ES-I3 (cell line): ENCODE results near the gene GLB1L2.

ENCODE experiments used
- H3K36me3 ChIP-seq: 2 replicates; pipeline ENCODE4 v1.6.1; 2013; ENCODE audit warnings: mild to moderate bottlenecking, low read length, control low read depth, moderate library complexity; ENCODE audit not compliant: insufficient read depth
- H3K4me1 ChIP-seq: 2 replicates; pipeline ENCODE4 v1.6.1; 2013; ENCODE audit warnings: mild to moderate bottlenecking, control low read depth, low read length; ENCODE audit not compliant: insufficient read depth
- H3K9ac ChIP-seq: 2 replicates; pipeline ENCODE4 v1.6.1; 2013; ENCODE audit warnings: low read depth, mild to moderate bottlenecking, low read length, moderate library complexity
- H3K9me3 ChIP-seq: 2 replicates; pipeline ENCODE4 v1.6.1; 2013; ENCODE audit warnings: mild to moderate bottlenecking, low read length, moderate library complexity; ENCODE audit not compliant: control insufficient read depth, insufficient read depth

GLB1L2 gene

GRCh38 chr11:134362192-134362901, 30.6 kb downstream of the GLB1L2 start:
- Histone ChIP-seq H3K4me1 (no peaks in the 10 kb centered on the region), H3K9ac (no peak overlapping the region)

GRCh38 chr11:134363161-134363560, 31.4 kb downstream of the GLB1L2 start:
- Histone ChIP-seq H3K9me3 (no peaks in the 10 kb centered on the region), H3K36me3 (no peaks in the 10 kb centered on the region), H3K4me1 (no peaks in the 10 kb centered on the region), H3K9ac (no peak overlapping the region)

More at GRCh38 chr11:134362192-134362901, 30.6 kb downstream of the GLB1L2 start:
- Histone ChIP-seq H3K9me3 (no peaks in the 10 kb centered on the region), H3K36me3 (no peaks in the 10 kb centered on the region)

- no peaks in the 10 kb centered on the region for H3K9me3 ChIP-seq
- no peak overlapping the region for H3K9ac ChIP-seq
- H3K4me1 ChIP-seq = no peaks in the 10 kb centered on the region
- no peaks in the 10 kb centered on the region for H3K36me3 ChIP-seq
These were observed 31.8 kb downstream of the GLB1L2 start for GRCh38 chr11:134363592-134363991.

GRCh38 chr11:134364261-134364660, 32.5 kb downstream of the GLB1L2 start:
- no peaks in the 10 kb centered on the region for H3K36me3 ChIP-seq
- H3K9me3 ChIP-seq = no peaks in the 10 kb centered on the region
- H3K9ac ChIP-seq = no peak overlapping the region
- H3K4me1 ChIP-seq = no peaks in the 10 kb centered on the region

- H3K9me3 ChIP-seq = no peaks in the 10 kb centered on the region
- no peaks in the 10 kb centered on the region for H3K36me3 ChIP-seq
- no peaks in the 10 kb centered on the region for H3K4me1 ChIP-seq
- H3K9ac ChIP-seq = no peak overlapping the region
These were observed 33.5 kb downstream of the GLB1L2 start for GRCh38 chr11:134365011-134365925.

- H3K9ac ChIP-seq = no peak overlapping the region
- H3K9me3 ChIP-seq = no peaks in the 10 kb centered on the region
- no peaks in the 10 kb centered on the region for H3K4me1 ChIP-seq
- H3K36me3 ChIP-seq = no peaks in the 10 kb centered on the region
These were observed 34.5 kb downstream of the GLB1L2 start for GRCh38 chr11:134366254-134366653.

GRCh38 chr11:134367781-134368180, 36.0 kb downstream of the GLB1L2 start:
- H3K4me1 ChIP-seq = no peaks in the 10 kb centered on the region
- H3K9me3 ChIP-seq = no peaks in the 10 kb centered on the region
- no peaks in the 10 kb centered on the region for H3K36me3 ChIP-seq
- H3K9ac ChIP-seq = no peak overlapping the region

GRCh38 chr11:134369656-134370525, 38.1 kb downstream of the GLB1L2 start:
- H3K9me3 ChIP-seq = no peaks in the 10 kb centered on the region
- H3K4me1 ChIP-seq = no peaks in the 10 kb centered on the region
- H3K9ac ChIP-seq = no peak overlapping the region
- H3K36me3 ChIP-seq = no peaks in the 10 kb centered on the region

- no peaks in the 10 kb centered on the region for H3K4me1 ChIP-seq
- H3K36me3 ChIP-seq = no peaks in the 10 kb centered on the region
- H3K9me3 ChIP-seq = no peaks in the 10 kb centered on the region
- no peak overlapping the region for H3K9ac ChIP-seq
These were observed 39.0 kb downstream of the GLB1L2 start for GRCh38 chr11:134370526-134371435.

- Histone ChIP-seq H3K9me3 (no peaks in the 10 kb centered on the region), H3K36me3 (no peaks in the 10 kb centered on the region), H3K9ac (no peak overlapping the region), H3K4me1 (no peaks in the 10 kb centered on the region)
These were observed 39.8 kb downstream of the GLB1L2 start for GRCh38 chr11:134371436-134372185.

- Histone ChIP-seq H3K9ac (no peak overlapping the region), H3K4me1 (no peaks in the 10 kb centered on the region), H3K9me3 (no peaks in the 10 kb centered on the region), H3K36me3 (no peaks in the 10 kb centered on the region)
These were observed 40.7 kb downstream of the GLB1L2 start for GRCh38 chr11:134372536-134372935.

GRCh38 chr11:134372961-134373360, 41.2 kb downstream of the GLB1L2 start:
- no peaks in the 10 kb centered on the region for H3K9me3 ChIP-seq

GRCh38 chr11:134373591-134374052, 41.8 kb downstream of the GLB1L2 start:
- Histone ChIP-seq H3K9me3 (no peaks in the 10 kb centered on the region), H3K36me3 (no peaks in the 10 kb centered on the region), H3K4me1 (no peaks in the 10 kb centered on the region), H3K9ac (no peak overlapping the region)

More at GRCh38 chr11:134372961-134373360, 41.2 kb downstream of the GLB1L2 start:
- no peaks in the 10 kb centered on the region for H3K4me1 ChIP-seq
- H3K9ac ChIP-seq = no peak overlapping the region
- H3K36me3 ChIP-seq = no peaks in the 10 kb centered on the region
